K562 (cell line): Measurements from ENCODE around the gene CENPX. TPM values are rescaled to one million over a fixed set of nuclear protein-coding genes. Genes with fewer than 3 reads are reported as not detected.

Experiments used
- CHCHD3 ChIP-seq: fragments of 250-450 bp; sonication (Bioruptor Pico); IDR thresholded peaks from 2 replicates; pipeline ENCODE4 v2.1.2; 2022; ENCODE audit warnings: mild to moderate bottlenecking
- CUX1 ChIP-seq: fragments of 200-800 bp; sonication (Bioruptor generic); IDR thresholded peaks from 2 replicates; pipeline ENCODE4 v1.6.1; 2016; ENCODE audit warnings: missing genetic modification characterization, missing compliant biosample characterization
- DACH1 ChIP-seq: fragments of 450-650 bp; IDR thresholded peaks from 2 replicates; pipeline ENCODE4 v1.6.1; 2018; ENCODE audit not compliant: partially characterized antibody
- EHMT2 ChIP-seq: fragments of 450-650 bp; IDR thresholded peaks from 2 replicates; pipeline ENCODE4 v1.6.1; 2018; ENCODE audit warnings: antibody characterized with exemption
- FOXP1 ChIP-seq: sonication (generic); formaldehyde crosslinking; IDR thresholded peaks from 2 replicates; pipeline ENCODE4 v1.8.0; 2022; ENCODE audit warnings: mild to moderate bottlenecking, missing genetic modification reagents
- IRF2 ChIP-seq: sonication (generic); formaldehyde crosslinking; IDR thresholded peaks from 2 replicates; pipeline ENCODE4 v1.8.1; 2022; ENCODE audit warnings: mild to moderate bottlenecking, missing genetic modification reagents
- KHSRP ChIP-seq: fragments of 450-650 bp; IDR thresholded peaks from 2 replicates; pipeline ENCODE4 v1.6.1; 2017
- MAFG ChIP-seq: fragments of 450-650 bp; conservative IDR thresholded peaks from 2 replicates; pipeline ENCODE4 v1.6.1; 2016; ENCODE audit warnings: missing genetic modification characterization, missing compliant biosample characterization
- MAZ ChIP-seq, 2 experiments: fragments of 450-650 bp in 1 of 2; sonication (generic) in 1 of 2; formaldehyde crosslinking; IDR thresholded peaks in 1 of 2; conservative IDR thresholded peaks in 1 of 2; 2 replicates each; pipeline versions ENCODE4 v1.4.0 to v1.5.0; 2020; ENCODE audit warnings: mild to moderate bottlenecking in 1 of 2, missing genetic modification reagents in 1 of 2
- MECOM ChIP-seq: fragments of 250-450 bp; sonication (Bioruptor Pico); IDR thresholded peaks from 2 replicates; pipeline ENCODE4 v1.8.0; 2022; ENCODE audit warnings: inconsistent platforms
- MYBL2 ChIP-seq, 2 experiments: fragments of 450-650 bp in 1 of 2; sonication (generic) in 1 of 2; formaldehyde crosslinking in 1 of 2; IDR thresholded peaks; 2 replicates each; pipeline versions ENCODE4 v1.6.1 to v1.8.1; 2017 to 2022; ENCODE audit warnings: borderline replicate concordance in 1 of 2, inconsistent platforms in 1 of 2, low read depth in 1 of 2, mild to moderate bottlenecking in 1 of 2, missing genetic modification reagents in 1 of 2, moderate library complexity in 1 of 2
- NR2F6 ChIP-seq: fragments of 450-650 bp; formaldehyde crosslinking; IDR thresholded peaks from 2 replicates; pipeline ENCODE4 v1.4.0; 2020; ENCODE audit warnings: mild to moderate bottlenecking
- PRMT5 ChIP-seq: sonication (generic); formaldehyde crosslinking; IDR thresholded peaks from 2 replicates; pipeline ENCODE4 v1.5.0; 2020; ENCODE audit warnings: missing genetic modification reagents
- RBM34 ChIP-seq: fragments of 200-400 bp; formaldehyde crosslinking; IDR thresholded peaks from 2 replicates; pipeline ENCODE4 v1.6.1; 2018; ENCODE audit warnings: low read length, borderline replicate concordance; ENCODE audit not compliant: insufficient read depth
- RFX5 ChIP-seq: IDR thresholded peaks from 2 replicates; pipeline ENCODE4 v1.6.1; 2011; ENCODE audit warnings: low read depth, mild to moderate bottlenecking, improper control_type of control experiment, low read length
- SRSF3 ChIP-seq: fragments of 200-400 bp; formaldehyde crosslinking; IDR thresholded peaks from 2 replicates; pipeline ENCODE4 v1.6.1; 2016; ENCODE audit warnings: mild to moderate bottlenecking, low read length, moderate library complexity; ENCODE audit not compliant: insufficient read depth
- SRSF9 ChIP-seq: fragments of 200-400 bp; formaldehyde crosslinking; IDR thresholded peaks from 2 replicates; pipeline ENCODE4 v1.6.1; 2017; ENCODE audit warnings: low read depth, low read length, borderline replicate concordance
- THRB ChIP-seq: fragments of 450-650 bp; formaldehyde crosslinking; conservative IDR thresholded peaks from 2 replicates; pipeline ENCODE4 v1.4.0; 2022; ENCODE audit warnings: mild to moderate bottlenecking, missing genetic modification characterization
- ZFPM2 ChIP-seq: fragments of 250-450 bp; sonication (Bioruptor Pico); IDR thresholded peaks from 2 replicates; pipeline ENCODE4 v1.5.1; 2022; ENCODE audit warnings: mild to moderate bottlenecking
- ZKSCAN1 ChIP-seq: fragments of 150-350 bp; IDR thresholded peaks from 2 replicates; pipeline ENCODE4 v1.6.1; 2016; ENCODE audit warnings: low read depth, low read length
- ZNF3 ChIP-seq: fragments of 250-450 bp; sonication (Bioruptor Pico); IDR thresholded peaks from 2 replicates; pipeline ENCODE4 v1.5.0; 2021; ENCODE audit warnings: mild to moderate bottlenecking, moderate library complexity
- ZNF766 ChIP-seq: fragments of 200-800 bp; sonication (Bioruptor generic); conservative IDR thresholded peaks from 2 replicates; pipeline ENCODE4 v1.6.1; 2016; ENCODE audit warnings: missing genetic modification characterization, missing compliant biosample characterization
- polyA plus RNA-seq, 8 experiments: library from polyadenylated mRNA; depleted of rRNA in 4 of 8; stranded (reverse) in 5 of 8; unstranded in 3 of 8; fragments of >200 nt; fragmentation: Nextera tagmentation in 2 of 8; fragmentation: Illumina TruSeq in 1 of 8; extraction: Ambion mirVana in 2 of 8; extraction: Trizol in 1 of 8; gene quantifications; 2 replicates each; pipeline versions ENCODE4 v1.2.1 to v1.2.3, GENCODE V29; 2011 to 2014; ENCODE audit warnings: inconsistent platforms in 1 of 8, missing spikeins in 1 of 8
- total RNA-seq, 7 experiments: library from RNA; depleted of rRNA in 6 of 7; stranded (reverse); fragments of >200 nt in 6 of 7; fragmentation: Illumina TruSeq in 2 of 7; extraction: Trizol in 2 of 7; gene quantifications; 2 replicates each; pipeline versions ENCODE4 v1.2.1 to v1.2.3, GENCODE V29; 2011 to 2021; ENCODE audit warnings: low replicate concordance in 1 of 7
- TF ChIP-seq, protein P1 (sequence below): sonication (generic); formaldehyde crosslinking; IDR thresholded peaks from 2 replicates; pipeline ENCODE4 v1.8.0; 2022; ENCODE audit warnings: mild to moderate bottlenecking, missing genetic modification reagents

CENPX gene
- total and polyA plus RNA-seq, 9 of the 15 experiments (the other 6 are each of a cell fraction or from before 2014, with no cell fraction given) = 32.7 to 352 (median 127) TPM

DNA sequence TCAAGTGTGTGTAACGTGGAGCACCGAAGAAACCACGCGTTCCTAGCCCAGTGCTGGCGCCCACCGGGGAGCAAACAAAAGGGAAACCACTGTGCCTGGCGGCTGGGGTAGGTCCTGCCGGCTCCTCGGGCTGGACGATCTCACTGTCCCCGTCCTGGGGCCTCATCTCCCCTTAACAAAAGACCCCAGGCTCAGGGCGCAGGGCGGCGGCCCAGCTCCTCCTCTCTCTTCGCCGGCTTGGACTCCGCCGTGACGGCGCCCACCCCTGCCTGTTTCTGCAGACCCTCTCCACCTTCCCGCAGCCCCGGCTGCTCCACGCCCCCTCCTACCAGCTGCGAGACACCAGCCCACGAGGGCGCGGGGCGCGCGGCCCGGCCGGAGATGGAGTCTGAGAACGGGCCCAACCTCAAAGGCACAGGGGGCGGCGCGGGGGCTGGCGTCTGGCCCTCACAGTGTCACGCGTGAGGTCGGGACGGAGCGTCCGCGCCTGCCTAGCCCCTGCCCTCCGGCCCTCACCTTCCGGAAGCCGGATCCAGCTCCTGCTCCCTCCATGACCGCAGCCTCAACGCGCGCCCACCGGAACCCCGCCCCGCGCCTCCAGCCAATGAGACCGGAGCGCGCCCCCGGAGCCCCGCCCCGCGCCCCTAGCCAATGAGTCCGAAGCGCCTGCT, at the start of gene CENPX (continued):
- TF ChIP-seq CUX1 (CRISPR knock-in tag) (no peak), THRB (no peak), ZNF3 (CRISPR knock-in tag) (no peak), MAZ (CRISPR knock-in tag; conservative IDR thresholded peaks at IDR 0.05 in 1 of 2, IDR thresholded peaks at IDR 0.05 in 1 of 2) (peak in 1 of 2 experiments; percentile 72; a peak in 2 of 4 replicates), CHCHD3 (CRISPR knock-in tag) (no peak), ZFPM2 (no peak), ZNF766 (no peak), RBM34 (no peak), MYBL2 (IDR thresholded peaks at IDR 0.05; ENCODE audit: low read depth) (no peak), MYBL2 (CRISPR knock-in tag; IDR thresholded peaks at IDR 0.05; ENCODE audit: borderline replicate concordance) (no peak), MAFG (tag) (no peak), SRSF3 (no peak), SRSF9 (no peak), KHSRP (no peak), PRMT5 (CRISPR knock-in tag) (0 out of 2 replicates have a peak, but pooled peaks have one; percentile 20), DACH1 (peak; percentile 42), IRF2 (CRISPR knock-in tag) (no peak), FOXP1 (CRISPR knock-in tag) (peak; percentile 14; the same call in 1 of the 2 replicates), NR2F6 (CRISPR knock-in tag) (no peak), ZKSCAN1 (no peak), RFX5 (no peak), EHMT2 (no peak), MECOM (CRISPR knock-in tag) (no peak)
- TF ChIP-seq, protein P1, sequence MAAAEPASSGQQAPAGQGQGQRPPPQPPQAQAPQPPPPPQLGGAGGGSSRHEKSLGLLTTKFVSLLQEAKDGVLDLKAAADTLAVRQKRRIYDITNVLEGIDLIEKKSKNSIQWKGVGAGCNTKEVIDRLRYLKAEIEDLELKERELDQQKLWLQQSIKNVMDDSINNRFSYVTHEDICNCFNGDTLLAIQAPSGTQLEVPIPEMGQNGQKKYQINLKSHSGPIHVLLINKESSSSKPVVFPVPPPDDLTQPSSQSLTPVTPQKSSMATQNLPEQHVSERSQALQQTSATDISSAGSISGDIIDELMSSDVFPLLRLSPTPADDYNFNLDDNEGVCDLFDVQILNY (CRISPR knock-in tag) = no peak
